Inferior parietal cortex (tissue), 1 donor: ENCODE measurements around the gene ATP13A5.

Experiments used
- DNase-seq: peaks from one replicate; pipeline ENCODE4 v3.0.0-alpha.2; 2016; ENCODE audit errors: extremely low spot score

ATP13A5 gene

GRCh38 chr3:193345431-193345830 lies 33.1 kb downstream of the ATP13A5 start:
- no peak for DNase-seq

- no peak for DNase-seq
Observed at GRCh38 chr3:193344486-193344885, 34.1 kb downstream of the ATP13A5 start.

GRCh38 chr3:193343726-193344222 lies 34.8 kb downstream of the ATP13A5 start:
- no peak for DNase-seq

DNA sequence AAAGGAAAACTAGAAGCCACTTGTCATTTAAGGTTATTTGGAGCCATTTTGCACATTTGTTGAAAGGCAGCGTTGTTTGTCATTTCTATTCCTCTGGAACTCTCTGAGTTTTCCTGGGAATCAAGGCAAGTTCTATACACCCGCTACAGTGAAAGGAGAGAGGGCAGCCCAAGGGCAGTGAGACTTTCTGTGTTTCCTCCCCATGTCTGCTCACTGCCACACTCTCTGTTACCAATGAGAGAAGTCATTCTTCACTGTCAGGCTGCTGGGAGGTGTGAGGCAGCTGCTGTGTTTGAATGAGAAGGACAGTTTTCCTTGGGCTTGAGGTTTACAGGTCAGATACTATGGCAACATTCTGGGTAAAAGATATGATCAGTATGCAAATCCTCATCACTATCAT lies 36.0 kb downstream of the ATP13A5 start:
- peak; percentile 23 for DNase-seq

- DNase-seq: no peak
Observed at GRCh38 chr3:193335031-193335430, 43.5 kb downstream of the ATP13A5 start.

GRCh38 chr3:193333229-193333628 lies 45.3 kb downstream of the ATP13A5 start:
- DNase-seq: no peak

GRCh38 chr3:193330555-193331204 lies 47.9 kb downstream of the ATP13A5 start:
- DNase-seq: no peak

DNA sequence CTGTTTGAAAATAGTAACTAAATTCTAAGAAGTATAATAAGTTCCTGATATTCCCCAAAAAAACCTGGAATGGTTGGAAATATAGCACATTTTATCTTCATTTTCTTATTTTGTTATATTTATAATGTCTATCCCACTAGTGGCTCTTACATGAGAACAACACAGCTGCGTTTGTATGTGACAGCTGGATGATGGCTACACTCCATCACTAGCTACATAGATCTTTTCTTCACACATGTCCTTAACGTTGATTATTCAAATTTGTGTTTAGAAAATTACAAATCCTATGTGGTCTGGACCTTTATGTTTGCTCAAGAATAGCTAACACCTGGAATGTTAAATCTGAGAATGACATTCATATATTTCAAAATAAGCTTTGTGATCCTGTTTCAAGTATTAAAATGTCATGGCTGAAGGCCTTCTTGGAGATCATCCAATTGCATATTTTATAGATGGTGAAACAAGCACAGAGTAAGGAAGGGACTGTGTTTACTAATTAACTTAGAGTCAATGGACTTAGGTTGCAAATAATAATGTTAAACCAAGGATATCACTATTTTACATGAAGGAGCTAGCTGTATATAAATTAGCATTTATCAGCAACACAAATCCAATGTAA lies 60.8 kb downstream of the ATP13A5 start:
- no peak for DNase-seq

GRCh38 chr3:193314161-193314560 lies 64.4 kb downstream of the ATP13A5 start:
- no peak for DNase-seq

GRCh38 chr3:193313061-193313958 lies 65.2 kb downstream of the ATP13A5 start:
- DNase-seq: no peak

DNA sequence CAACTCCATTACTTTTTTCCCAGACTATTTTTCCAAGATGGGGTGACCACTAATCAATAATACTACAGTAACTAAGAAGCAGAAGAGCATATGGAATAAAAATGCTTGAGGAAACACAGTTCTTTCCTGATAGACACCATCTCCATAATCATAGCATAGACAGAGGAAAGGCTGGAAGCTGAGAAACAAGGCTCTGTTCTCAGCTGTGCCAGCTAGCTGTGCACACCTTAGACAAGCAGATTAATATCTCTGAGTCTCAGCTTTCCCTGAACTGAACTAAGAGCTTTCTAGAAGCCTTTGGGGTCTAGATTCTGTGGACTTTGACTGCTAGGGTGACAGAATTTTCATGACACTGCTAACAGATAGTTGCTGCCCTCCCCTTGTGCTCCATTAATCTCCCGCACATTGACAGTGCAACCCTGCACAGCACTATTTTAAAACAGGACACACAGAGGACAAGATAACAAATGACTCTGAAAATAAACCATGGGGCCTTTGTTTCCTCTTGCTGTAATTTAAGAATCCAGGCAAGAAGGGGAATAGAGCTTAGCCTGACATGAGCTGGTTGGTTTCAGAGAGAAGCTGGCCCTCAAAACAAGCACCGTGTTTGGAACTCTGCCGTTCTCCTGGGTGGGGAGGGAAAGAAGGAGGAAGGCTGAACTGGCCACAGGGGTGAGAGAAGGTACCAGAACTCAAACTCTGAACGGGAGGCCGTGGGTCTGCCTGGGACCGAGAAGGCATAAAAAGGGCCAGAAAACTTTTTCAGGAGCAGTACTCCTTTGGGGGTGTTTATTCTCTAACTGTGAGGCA lies 67.4 kb downstream of the ATP13A5 start:
- no peak for DNase-seq

DNA sequence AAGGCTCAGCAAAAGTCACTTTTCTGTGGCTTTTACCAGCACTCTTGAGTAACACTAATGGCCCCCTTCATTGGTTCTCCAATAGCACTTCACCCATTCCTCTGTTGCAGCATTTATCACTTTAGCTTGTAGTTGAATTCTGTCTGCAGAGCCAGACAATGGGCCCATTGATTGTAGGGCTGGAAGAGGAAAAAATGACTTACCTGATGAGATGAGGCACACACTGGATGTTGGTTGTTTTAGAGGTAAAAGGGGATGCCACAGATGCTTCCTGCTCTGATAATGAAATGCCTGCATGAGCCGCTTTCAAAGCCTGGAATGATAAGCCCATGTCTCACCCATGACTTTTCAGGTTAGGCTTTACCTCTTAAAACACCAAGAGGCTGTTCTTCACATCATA lies 73.2 kb downstream of the ATP13A5 start:
- DNase-seq: no peak

- DNase-seq: no peak
Observed at GRCh38 chr3:193301433-193301832, 77.1 kb downstream of the ATP13A5 start.

GRCh38 chr3:193297421-193297820 lies 81.1 kb downstream of the ATP13A5 start:
- no peak for DNase-seq

DNA sequence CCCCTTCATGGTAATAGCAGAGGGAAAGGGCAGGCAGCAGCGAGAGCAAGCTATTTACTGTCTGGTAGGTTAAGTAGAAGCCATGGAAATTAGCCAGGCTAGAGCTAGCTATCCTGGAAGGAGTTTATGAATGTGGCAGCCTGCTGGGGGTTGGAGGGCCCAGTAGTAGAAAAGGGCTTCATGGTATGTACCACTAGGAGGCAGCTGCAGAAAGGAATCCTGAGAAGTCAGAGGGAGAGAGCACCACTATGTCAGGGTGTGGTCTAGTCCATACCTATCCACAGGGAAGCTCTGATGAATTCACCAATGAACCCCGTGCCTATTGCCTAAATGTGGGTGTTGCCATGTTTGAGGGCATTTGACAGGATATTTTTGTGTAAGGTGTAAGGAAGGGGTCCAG lies 82.6 kb downstream of the ATP13A5 start:
- no peak for DNase-seq

GRCh38 chr3:193292386-193292785 lies 86.2 kb downstream of the ATP13A5 start:
- no peak for DNase-seq

GRCh38 chr3:193271101-193271840 lies 107.3 kb downstream of the ATP13A5 start:
- DNase-seq: no peak

- DNase-seq: no peak
Observed at GRCh38 chr3:193270451-193270850, 108.1 kb downstream of the ATP13A5 start.

GRCh38 chr3:193269343-193270028 lies 109.1 kb downstream of the ATP13A5 start:
- no peak for DNase-seq

DNA sequence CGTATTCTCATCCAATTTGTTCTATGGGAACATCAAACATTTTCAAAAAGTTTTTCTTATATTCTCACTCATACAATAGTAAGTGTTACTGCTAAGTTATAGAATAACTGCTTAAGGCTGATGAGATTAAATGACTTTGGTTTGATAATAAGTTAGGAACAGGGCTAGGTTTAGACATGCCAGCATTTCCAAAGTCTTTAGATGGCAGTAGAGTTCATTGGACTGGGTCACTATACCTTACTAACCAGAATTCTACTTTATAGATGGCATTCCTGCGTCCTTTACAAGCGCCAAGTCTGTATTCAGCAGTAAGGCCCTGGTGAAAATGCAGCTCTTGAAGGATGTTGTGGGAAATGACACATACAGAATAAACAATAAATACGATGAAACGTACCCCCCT lies 115.8 kb downstream of the ATP13A5 start:
- no peak for DNase-seq
